HepG2 (cell line): ENCODE results near the gene DUS1L. TPM values are rescaled to one million over a fixed set of nuclear protein-coding genes. Genes with fewer than 3 reads are reported as not detected.

ENCODE experiments used
- ATF7 ChIP-seq, 2 experiments: fragments of 450-650 bp in 1 of 2; sonication (generic) in 1 of 2; formaldehyde crosslinking in 1 of 2; IDR thresholded peaks; 2 replicates each; pipeline versions ENCODE4 v1.4.0 to v1.6.1; 2016 to 2020; ENCODE audit warnings: antibody characterized with exemption in 1 of 2, mild to moderate bottlenecking in 1 of 2, missing genetic modification reagents in 1 of 2
- BORCS8-MEF2B ChIP-seq: sonication (generic); formaldehyde crosslinking; IDR thresholded peaks from 2 replicates; pipeline ENCODE4 v1.8.0; 2022; ENCODE audit warnings: mild to moderate bottlenecking, missing genetic modification reagents
- CSRNP1 ChIP-seq: sonication (generic); formaldehyde crosslinking; IDR thresholded peaks from 2 replicates; pipeline ENCODE4 v1.8.1; 2023; ENCODE audit warnings: mild to moderate bottlenecking, missing genetic modification reagents
- EED ChIP-seq: sonication (generic); formaldehyde crosslinking; IDR thresholded peaks from 2 replicates; pipeline ENCODE4 v1.5.0; 2020; ENCODE audit warnings: mild to moderate bottlenecking, missing genetic modification reagents
- ETV5 ChIP-seq: IDR thresholded peaks from 2 replicates; pipeline ENCODE4 v1.6.1; 2018; ENCODE audit warnings: missing biosample characterization, missing genetic modification reagents, inconsistent platforms, borderline replicate concordance
- FOXJ3 ChIP-seq: sonication (generic); formaldehyde crosslinking; IDR thresholded peaks from 2 replicates; pipeline ENCODE4 v1.4.0; 2020; ENCODE audit warnings: missing genetic modification reagents, mild to moderate bottlenecking, borderline replicate concordance
- HNRNPK ChIP-seq: fragments of 200-400 bp; formaldehyde crosslinking; IDR thresholded peaks from 2 replicates; pipeline ENCODE4 v1.6.1; 2018; ENCODE audit warnings: low read length, low read depth, moderate library complexity, mild to moderate bottlenecking; ENCODE audit not compliant: poor library complexity, severe bottlenecking
- HOXA9 ChIP-seq: sonication (generic); formaldehyde crosslinking; IDR thresholded peaks from 2 replicates; pipeline ENCODE4 v1.8.1; 2022; ENCODE audit warnings: missing genetic modification reagents, mild to moderate bottlenecking, moderate library complexity, borderline replicate concordance
- MAFG ChIP-seq: sonication (generic); formaldehyde crosslinking; IDR thresholded peaks from 2 replicates; pipeline ENCODE4 v1.5.1; 2020; ENCODE audit warnings: mild to moderate bottlenecking, missing genetic modification reagents
- MYC ChIP-seq: sonication (generic); formaldehyde crosslinking; IDR thresholded peaks from 2 replicates; pipeline ENCODE4 v1.9.0; 2021; ENCODE audit warnings: missing genetic modification reagents, borderline replicate concordance
- MYPOP ChIP-seq: sonication (generic); formaldehyde crosslinking; IDR thresholded peaks from 2 replicates; pipeline ENCODE4 v1.8.1; 2023; ENCODE audit warnings: mild to moderate bottlenecking, moderate library complexity, missing genetic modification reagents
- POLR2AphosphoS2 ChIP-seq: IDR thresholded peaks from 2 replicates; pipeline ENCODE4 v1.6.1; 2011; ENCODE audit warnings: low read depth, low read length, improper control_type of control experiment
- RAD21 ChIP-seq: fragments of 450-650 bp; formaldehyde crosslinking; IDR thresholded peaks from 2 replicates; pipeline ENCODE4 v1.5.0; 2020; ENCODE audit warnings: mild to moderate bottlenecking
- RARA ChIP-seq: IDR thresholded peaks from 2 replicates; pipeline ENCODE4 v1.6.1; 2016; ENCODE audit warnings: missing genetic modification reagents, missing compliant biosample characterization
- SOX13 ChIP-seq, 3 experiments: fragments of 450-650 bp in 1 of 3; sonication (generic) in 1 of 3; formaldehyde crosslinking in 1 of 3; IDR thresholded peaks in 2 of 3; conservative IDR thresholded peaks in 1 of 3; 2 replicates each; pipeline versions ENCODE4 v1.5.0 to v1.6.1; 2016 to 2020; ENCODE audit warnings: antibody characterized with exemption in 1 of 3, mild to moderate bottlenecking in 1 of 3, missing compliant biosample characterization in 1 of 3, missing genetic modification reagents in 1 of 3, moderate library complexity in 1 of 3
- TMF1 ChIP-seq: sonication (generic); formaldehyde crosslinking; IDR thresholded peaks from 2 replicates; pipeline ENCODE4 v1.8.1; 2022; ENCODE audit warnings: low read depth, missing genetic modification reagents
- TOPORS ChIP-seq: sonication (generic); formaldehyde crosslinking; IDR thresholded peaks from 2 replicates; pipeline ENCODE4 v1.8.0; 2023; ENCODE audit warnings: mild to moderate bottlenecking, missing genetic modification reagents
- ZBTB25 ChIP-seq: IDR thresholded peaks from 2 replicates; pipeline ENCODE4 v1.6.1; 2018; ENCODE audit warnings: missing genetic modification reagents
- ZFP36 ChIP-seq: fragments of 150-350 bp; IDR thresholded peaks from 2 replicates; pipeline ENCODE4 v1.6.1; 2018; ENCODE audit warnings: borderline replicate concordance, low read length, low read depth; ENCODE audit not compliant: partially characterized antibody
- ZKSCAN1 ChIP-seq: fragments of 150-350 bp; IDR thresholded peaks from 2 replicates; pipeline ENCODE4 v1.6.1; 2014; ENCODE audit warnings: low read length
- ZMAT3 ChIP-seq: sonication (generic); formaldehyde crosslinking; conservative IDR thresholded peaks from 2 replicates; pipeline ENCODE4 v1.7.0; 2021; ENCODE audit warnings: missing genetic modification reagents
- ZNF296 ChIP-seq: sonication (generic); formaldehyde crosslinking; conservative IDR thresholded peaks from 2 replicates; pipeline ENCODE4 v1.5.0; 2020; ENCODE audit warnings: mild to moderate bottlenecking, missing genetic modification reagents
- ZNF766 ChIP-seq: sonication (generic); formaldehyde crosslinking; IDR thresholded peaks from 2 replicates; pipeline ENCODE4 v1.5.0; 2020; ENCODE audit warnings: missing genetic modification reagents, borderline replicate concordance
- polyA plus RNA-seq, 8 experiments: library from polyadenylated mRNA; depleted of rRNA in 3 of 8; stranded (reverse) in 7 of 8; unstranded in 1 of 8; fragments of >200 nt; fragmentation: Illumina TruSeq in 4 of 8; extraction: Trizol in 4 of 8; gene quantifications; 2 replicates each; pipeline versions ENCODE4 v1.2.1 to v1.2.3, GENCODE V29; 2011 to 2016; ENCODE audit warnings: low read depth in 4 of 8, missing spikeins in 1 of 8, mixed read lengths in 1 of 8; ENCODE audit not compliant: insufficient read depth in 1 of 8
- total RNA-seq, 5 experiments: library from RNA; depleted of rRNA; stranded (reverse); fragments of >200 nt; fragmentation: Illumina TruSeq; extraction: Trizol; gene quantifications; 2 replicates each; pipeline ENCODE4 v1.2.3, GENCODE V29; 2016; ENCODE audit warnings: low read depth in 1 of 5

DUS1L gene
- total and polyA plus RNA-seq, 2 of the 13 experiments (the other 11 are each of a cell fraction or from before 2014, with no cell fraction given) = 81.0 to 109 TPM

GRCh38 chr17:82083533-82084359 lies 18.1 kb upstream of the DUS1L start (continued):
- TF ChIP-seq ZNF296 (CRISPR knock-in tag) (no peak), ZNF766 (no peak), EED (CRISPR knock-in tag) (0 out of 2 replicates have a peak, but pooled peaks have one; percentile 23), FOXJ3 (CRISPR knock-in tag) (no peak), ZKSCAN1 (peak; percentile 79), TMF1 (CRISPR knock-in tag) (peak; percentile 32; the same call in 1 of the 2 replicates), POLR2AphosphoS2 (peak; percentile 37; the same call in 1 of the 2 replicates), ETV5 (CRISPR knock-in tag) (no peak), MYPOP (CRISPR knock-in tag) (no peak), ZFP36 (no peak), ZBTB25 (CRISPR knock-in tag) (no peak), CSRNP1 (CRISPR knock-in tag) (no peak), MYC (CRISPR knock-in tag) (peak; percentile 18; the same call in 1 of the 2 replicates), TOPORS (CRISPR knock-in tag) (0 out of 2 replicates have a peak, but pooled peaks have one; percentile 20), ZMAT3 (CRISPR knock-in tag) (no peak), RAD21 (no peak), MAFG (CRISPR knock-in tag) (no peak), ATF7 (IDR thresholded peaks at IDR 0.05) (no peak), ATF7 (CRISPR knock-in tag; IDR thresholded peaks at IDR 0.05) (peak; percentile 23; the same call in 1 of the 2 replicates), HOXA9 (CRISPR knock-in tag) (0 out of 2 replicates have a peak, but pooled peaks have one; percentile 25), BORCS8-MEF2B (CRISPR knock-in tag) (peak; percentile 53; the same call in 1 of the 2 replicates), HNRNPK (no peak), SOX13 (IDR thresholded peaks at IDR 0.05) (no peak), SOX13 (CRISPR knock-in tag; conservative IDR thresholded peaks at IDR 0.05 in 1 of 2, IDR thresholded peaks at IDR 0.05 in 1 of 2) (no peak), RARA (CRISPR knock-in tag) (no peak)
